Cerebellar nuclear complex (tissue), 1 donor: ENCODE measurements around the gene PLEKHD1.
"Not testable (repeated sequence)": the region's sequence is repeated elsewhere in the genome, so short reads cannot be mapped to it uniquely, and the experiment has no call there.

Experiments
- DNase-seq, 2 experiments: peaks; one replicate each; lab custom pipeline; 2025; lab: John Stamatoyannopoulos, UW

Gene PLEKHD1

GRCh38 chr14:69481815-69482568 is 2.5 kb upstream of the PLEKHD1 start:
- DNase-seq: no peak

DNA sequence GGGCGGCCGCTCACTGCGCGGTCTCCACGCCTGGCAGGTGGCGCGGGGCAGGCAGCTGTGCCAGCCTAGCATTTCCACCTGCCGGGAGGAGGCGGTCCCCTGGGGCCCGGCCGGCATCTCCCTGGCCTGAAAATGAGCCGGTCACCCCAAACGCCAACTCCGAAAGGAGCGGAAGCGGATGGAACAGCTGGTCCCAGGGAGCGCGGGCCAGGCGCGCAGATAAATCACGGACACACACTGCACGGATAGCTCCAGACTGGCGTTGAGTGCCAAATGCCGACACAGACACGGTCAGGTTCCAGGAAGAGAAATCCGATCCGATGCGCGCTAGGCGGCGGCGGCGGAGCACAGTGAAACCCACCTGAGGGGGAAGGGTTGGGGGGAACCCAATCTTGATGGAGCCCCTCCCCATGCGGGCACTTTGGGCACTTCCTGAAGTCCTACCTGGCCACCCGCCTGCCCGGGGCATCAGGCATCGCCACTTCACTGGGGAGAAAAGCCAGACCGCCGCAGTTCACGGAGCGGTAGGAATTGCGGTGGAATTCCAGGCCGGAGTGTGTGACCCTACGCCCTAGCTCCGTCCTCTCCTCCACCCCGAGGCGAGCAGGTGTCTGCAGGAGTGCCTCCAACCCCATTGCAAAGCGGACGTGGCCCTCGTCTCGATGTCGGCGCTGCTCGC is 624 bp upstream of the PLEKHD1 start:
- no peak for DNase-seq

- no peak for DNase-seq
Measured at GRCh38 chr14:69485315-69485660, 760 bp downstream of the PLEKHD1 start.

DNA sequence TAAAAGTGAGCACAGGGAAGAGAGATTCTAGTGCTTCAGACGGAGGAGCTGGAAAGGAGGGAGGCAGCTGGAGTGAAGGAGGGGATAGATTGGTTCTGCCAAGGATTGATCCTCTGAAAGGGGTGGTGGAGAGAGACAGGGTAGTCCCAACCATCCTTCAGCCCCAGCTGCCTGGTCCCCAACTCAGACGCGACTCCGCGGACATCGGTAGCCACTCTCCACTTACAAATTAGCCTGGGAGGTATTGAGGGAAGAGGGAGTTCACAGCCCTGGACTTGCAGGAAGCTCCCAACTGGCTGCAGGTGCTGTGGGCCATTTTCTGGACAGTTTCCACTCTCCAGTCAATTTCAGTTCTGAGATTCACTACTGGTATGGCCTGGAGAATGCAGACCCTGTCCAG is 1.2 kb downstream of the PLEKHD1 start:
- DNase-seq: no peak

- DNase-seq: no peak
Measured at GRCh38 chr14:69487226-69487625, 2.7 kb downstream of the PLEKHD1 start.

DNA sequence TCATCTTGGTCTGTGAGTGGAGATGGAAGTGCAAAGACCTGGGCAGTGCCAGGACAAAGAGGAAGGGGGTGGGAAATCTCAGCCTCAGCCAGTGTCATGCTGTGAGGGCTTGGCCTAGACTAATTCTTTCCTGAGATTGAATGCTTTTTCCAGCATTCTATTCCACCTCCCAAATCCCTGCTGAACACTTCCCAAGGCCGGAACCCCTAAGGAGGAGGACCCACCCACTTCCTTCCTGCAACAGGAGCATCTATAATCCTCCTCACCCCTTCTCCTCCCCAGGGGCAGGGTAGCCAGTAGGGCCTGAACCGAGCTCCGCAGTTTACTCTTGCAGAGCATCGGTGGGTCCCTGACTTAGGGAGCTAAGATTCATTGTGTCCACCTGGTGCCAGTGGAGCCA is 3.2 kb downstream of the PLEKHD1 start:
- DNase-seq: no peak

DNA sequence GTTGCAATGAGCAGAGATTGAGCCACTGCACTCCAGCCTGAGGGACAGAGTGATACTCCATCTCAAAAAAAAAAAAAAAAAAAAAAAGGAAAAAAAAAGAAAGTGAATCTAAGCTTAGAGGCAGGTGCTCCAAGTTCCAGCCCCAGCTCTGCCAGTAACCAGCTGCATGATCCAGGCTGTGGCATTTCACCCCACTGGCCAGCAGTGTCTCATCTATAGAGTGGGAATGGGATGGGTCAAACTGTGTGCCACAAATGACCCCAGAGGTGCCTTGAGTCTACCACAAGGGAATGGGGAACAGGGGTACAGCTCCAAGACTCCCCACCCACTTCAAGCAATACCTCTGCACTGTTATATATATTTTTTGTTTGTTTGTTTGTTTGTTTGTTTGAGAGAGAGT is 5.0 kb downstream of the PLEKHD1 start:
- DNase-seq: no peak

DNA sequence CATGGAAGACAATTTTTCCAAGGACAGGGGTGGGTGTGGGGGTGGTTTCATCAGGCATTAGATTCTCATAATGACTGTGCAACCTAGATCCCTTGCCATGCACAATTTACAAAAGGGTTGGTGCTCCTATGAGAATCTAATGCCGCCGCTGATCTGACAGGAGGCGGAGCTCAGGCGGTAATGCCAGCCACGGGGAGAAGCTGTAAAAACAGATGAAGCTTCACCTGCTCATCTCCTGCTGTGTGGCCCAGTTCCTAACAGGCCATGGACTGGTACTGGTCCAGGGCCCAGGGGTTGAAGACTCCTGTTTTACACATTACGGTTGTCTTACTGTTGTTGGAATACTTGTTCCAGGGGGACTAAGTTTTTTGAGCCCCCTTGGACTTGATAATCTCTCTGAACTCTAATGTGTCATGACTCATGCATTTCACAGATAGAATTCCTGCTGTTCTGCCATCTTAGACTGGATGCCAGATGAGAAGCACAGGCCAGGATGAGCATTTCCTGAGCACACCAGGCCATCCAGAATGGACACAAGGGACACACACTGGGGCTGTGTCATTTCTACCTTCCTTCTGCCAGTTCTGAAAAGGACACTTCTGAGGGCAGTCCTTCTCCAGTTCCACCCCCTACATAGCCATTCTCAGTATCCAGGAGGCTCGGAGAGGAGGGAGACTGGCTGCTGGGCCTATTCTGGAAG is 5.8 kb downstream of the PLEKHD1 start:
- DNase-seq: no peak

DNA sequence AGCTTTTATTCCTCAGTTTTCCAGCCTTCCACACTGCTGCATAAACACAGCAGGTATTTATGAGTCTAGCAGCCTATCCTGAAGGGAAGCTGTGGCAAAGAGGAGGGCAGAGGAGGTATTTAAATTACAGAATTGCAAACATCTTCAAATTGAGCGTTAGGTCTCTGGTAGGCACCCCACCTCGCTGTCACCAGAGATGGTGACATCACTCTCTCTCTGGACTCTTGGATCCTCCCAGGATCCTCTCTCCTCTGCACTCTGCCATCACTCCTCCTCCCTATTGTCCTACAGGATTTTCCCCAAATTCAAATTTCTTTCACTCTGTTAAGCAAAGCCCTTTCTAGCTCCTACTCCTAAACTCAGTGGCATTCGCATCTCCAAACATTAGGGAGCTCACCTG is 6.7 kb downstream of the PLEKHD1 start:
- DNase-seq: no peak

DNA sequence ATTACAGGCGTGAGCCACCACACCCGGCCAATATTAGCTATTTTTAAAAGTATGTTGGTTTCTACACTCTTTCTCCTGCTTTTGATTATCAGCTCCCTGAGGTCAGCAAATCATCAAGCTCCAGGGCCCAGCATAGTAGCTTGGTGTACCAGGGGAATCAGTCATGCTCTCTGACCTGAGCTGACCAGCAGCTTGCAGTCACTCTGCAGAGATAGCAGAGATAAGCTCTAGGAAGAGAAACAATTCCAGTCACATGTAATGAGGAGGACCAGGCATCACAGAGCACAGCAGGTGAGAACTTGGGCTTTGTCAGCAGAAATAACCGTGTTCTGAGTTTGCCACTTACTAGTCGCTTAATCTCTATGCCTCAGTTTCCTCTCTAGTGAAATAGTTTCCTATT is 8.5 kb downstream of the PLEKHD1 start:
- DNase-seq: no peak

- DNase-seq: no peak
Measured at GRCh38 chr14:69493791-69494190, 9.3 kb downstream of the PLEKHD1 start.

- no peak for DNase-seq
Measured at GRCh38 chr14:69495341-69495921, 10.9 kb downstream of the PLEKHD1 start.

DNA sequence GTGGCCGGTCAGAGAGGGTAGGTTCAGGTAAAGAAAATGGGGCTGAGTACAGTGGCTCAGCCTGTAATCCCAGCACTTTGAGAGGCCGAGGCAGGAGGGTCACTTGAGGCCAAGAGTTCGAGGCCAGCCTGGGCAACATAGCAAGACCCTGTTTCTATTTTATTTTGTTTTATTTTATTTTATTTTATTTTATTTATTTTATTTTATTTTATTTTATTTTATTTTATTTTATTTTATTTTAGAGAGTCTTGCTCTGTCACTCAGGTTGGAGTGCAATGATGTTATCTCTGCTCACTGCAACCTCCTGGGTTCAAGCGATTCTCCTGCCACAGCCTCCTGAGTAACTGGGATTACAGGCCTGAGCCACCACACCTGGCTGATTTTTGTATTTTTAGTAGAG is 13.3 kb downstream of the PLEKHD1 start:
- DNase-seq: not testable (repeated sequence)

DNA sequence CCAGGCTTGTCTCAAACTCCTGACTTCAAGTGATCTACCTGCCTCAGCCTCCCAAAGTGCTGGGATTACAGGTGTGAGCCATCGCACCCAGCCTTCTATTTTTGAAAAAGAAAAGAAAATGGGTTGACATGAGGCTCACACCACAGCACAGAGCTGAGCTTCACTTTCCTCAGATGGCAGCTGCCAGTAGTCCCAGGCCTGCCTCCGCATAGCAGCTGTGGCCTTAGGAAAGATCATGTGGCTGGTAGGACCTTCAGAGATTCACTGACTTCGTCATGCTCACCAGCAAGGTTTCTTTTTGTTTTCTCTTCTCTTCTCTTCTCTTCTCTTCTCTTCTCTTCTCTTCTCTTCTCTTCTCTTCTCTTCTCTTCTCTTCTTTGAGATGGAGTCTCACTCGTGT is 13.8 kb downstream of the PLEKHD1 start:
- not testable (repeated sequence) for DNase-seq

DNA sequence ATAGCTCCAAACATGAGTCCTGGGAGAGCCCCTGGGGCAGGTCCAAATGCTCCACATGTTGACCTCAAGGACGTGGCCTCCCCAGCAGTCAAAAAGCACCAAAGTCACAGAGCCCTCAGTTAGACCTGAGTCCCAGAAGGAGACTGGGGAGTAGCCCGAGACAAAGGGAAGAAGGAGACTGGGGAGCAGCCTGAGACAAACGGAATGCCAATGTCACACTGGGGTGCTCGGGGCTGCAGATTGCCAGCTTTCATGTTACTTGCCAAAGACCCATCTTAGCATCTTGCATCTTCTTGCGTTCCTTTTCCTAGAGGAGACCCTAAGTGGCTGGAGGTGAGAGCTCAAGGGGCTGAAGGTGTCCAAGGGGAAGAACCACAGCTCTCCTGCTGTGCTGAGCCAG is 14.9 kb downstream of the PLEKHD1 start:
- no peak for DNase-seq

GRCh38 chr14:69500096-69500495 is 15.6 kb downstream of the PLEKHD1 start:
- no peak for DNase-seq

GRCh38 chr14:69500736-69501135 is 16.2 kb downstream of the PLEKHD1 start:
- no peak for DNase-seq

- peak; percentile 22 to 48 for DNase-seq
Measured at GRCh38 chr14:69501423-69501838, 16.9 kb downstream of the PLEKHD1 start.

- DNase-seq: peak in 1 of 2 experiments; percentile 21
Measured at GRCh38 chr14:69504775-69505174, 20.2 kb downstream of the PLEKHD1 start.

DNA sequence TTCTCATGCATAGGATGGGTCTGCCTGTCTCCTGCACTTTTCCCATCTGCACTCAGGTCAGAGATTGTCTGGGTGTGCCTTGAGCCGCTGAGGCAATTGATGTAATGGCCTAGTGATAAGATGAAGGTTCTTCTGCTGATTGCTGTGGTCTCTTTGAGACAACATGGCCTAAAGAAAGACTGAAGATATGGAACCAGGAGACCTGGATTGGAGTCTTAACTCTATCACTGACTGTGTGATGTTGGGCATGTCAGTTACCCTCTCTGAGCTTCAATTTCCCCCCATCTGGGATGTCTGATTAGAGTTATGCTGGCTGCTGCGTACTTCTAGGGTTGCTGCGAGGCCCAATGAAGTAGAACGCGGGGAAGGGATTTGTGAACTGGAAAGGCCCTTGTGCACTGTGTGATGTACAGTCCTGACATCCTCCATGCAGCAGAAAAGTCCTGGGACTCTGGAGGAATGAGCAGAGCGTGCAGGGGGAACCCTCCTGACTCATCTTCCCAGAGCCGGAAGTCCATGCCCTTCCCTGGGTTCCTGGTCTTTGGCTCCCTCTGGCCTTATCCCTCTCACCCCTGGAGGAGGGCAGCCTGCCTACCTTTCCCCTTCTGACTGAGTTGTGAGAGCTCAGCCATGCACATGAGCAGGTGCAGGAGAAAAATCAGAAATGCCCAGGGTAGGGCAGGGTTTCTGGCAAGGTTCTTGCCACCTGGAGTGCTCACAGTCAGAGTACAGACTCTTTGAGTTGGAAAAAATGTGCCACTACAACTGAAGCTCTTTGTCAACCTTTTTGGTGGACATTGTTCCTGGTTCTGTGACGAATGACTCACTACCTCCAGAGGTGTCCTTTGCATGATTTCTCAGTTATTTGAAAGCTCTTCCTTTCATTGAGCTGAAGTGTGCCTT is 21.1 kb downstream of the PLEKHD1 start:
- DNase-seq: no peak

- DNase-seq: no peak
Measured at GRCh38 chr14:69506241-69506595, 21.7 kb downstream of the PLEKHD1 start.
